Measurements from ENCODE around the gene IP6K2. TPM values are rescaled to one million over a fixed set of nuclear protein-coding genes. Genes with fewer than 3 reads are reported as not detected.
A peak's percentile ranks its signal among the peaks of the same experiment; 100 is the strongest.

The IP6K2 gene
- total and polyA plus RNA-seq, 3 donors from 2014 or later = 113 to 148 (median 114) TPM

DNA sequence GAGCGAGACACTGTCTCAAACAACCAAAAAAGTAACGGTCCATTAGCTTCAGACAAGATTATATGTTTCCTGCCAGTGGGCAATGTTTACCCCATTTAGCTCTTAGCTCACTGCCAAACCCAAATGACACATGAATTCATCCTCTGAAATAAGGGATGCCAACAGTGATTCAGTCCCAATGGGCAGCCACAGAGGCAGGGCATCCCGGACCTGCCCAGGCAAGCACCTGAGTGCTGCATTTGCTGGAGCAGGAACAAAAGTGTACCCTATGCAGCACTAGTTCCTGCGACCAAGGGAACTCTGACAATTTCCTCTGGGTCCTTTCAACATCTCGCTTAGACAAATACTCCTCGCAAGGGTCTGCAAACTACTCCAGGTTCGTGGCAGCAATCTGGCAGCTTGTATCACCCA lies 8.0 kb downstream of the IP6K2 start:
- Histone ChIP-seq H3K27ac (no peak overlapping the region), H3K4me1 (peaks cover 19% of the 10 kb centered on the region), H3K36me3 (ENCODE audit: low read depth, missing control alignments) (no peaks in the 10 kb centered on the region), H3K4me3 (no peak overlapping the region), H3K27me3 (no peaks in the 10 kb centered on the region), H3K9me3 (no peaks in the 10 kb centered on the region)
- WGBS, 2 donors = 62 to 82% methylated on average over 7 of the region's 7 CpGs
- no peak for DNase-seq
- intact Hi-C loops (cut with DNase I; ENCODE audit: low total_unique reads) = no loop called here
- TF ChIP-seq, protein P1, sequence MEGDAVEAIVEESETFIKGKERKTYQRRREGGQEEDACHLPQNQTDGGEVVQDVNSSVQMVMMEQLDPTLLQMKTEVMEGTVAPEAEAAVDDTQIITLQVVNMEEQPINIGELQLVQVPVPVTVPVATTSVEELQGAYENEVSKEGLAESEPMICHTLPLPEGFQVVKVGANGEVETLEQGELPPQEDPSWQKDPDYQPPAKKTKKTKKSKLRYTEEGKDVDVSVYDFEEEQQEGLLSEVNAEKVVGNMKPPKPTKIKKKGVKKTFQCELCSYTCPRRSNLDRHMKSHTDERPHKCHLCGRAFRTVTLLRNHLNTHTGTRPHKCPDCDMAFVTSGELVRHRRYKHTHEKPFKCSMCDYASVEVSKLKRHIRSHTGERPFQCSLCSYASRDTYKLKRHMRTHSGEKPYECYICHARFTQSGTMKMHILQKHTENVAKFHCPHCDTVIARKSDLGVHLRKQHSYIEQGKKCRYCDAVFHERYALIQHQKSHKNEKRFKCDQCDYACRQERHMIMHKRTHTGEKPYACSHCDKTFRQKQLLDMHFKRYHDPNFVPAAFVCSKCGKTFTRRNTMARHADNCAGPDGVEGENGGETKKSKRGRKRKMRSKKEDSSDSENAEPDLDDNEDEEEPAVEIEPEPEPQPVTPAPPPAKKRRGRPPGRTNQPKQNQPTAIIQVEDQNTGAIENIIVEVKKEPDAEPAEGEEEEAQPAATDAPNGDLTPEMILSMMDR (IDR thresholded peaks at IDR 0.05) = no peak
- TF ChIP-seq POLR2A (IDR thresholded peaks at IDR 0.05) = no peak

DNA sequence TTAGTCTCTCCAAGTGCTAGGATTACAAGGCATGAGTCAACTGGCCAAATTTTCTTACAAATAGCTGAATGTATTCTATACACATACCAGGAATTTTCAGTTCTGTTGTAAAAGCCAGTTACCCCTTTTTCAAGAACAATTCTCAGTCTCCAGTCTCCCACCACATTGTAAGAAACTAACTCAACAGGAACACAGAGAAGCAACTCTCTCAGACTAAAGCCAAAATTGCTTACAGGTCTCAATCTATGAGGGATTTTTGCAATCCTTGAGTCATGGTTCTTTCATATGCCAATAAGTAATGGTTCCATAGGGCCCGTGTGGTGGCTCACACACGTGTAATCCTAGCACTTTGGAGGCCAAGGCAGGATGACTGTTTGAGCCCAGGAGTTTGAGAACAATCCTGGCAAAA lies 8.5 kb downstream of the IP6K2 start:
- Histone ChIP-seq H3K4me3 (no peak overlapping the region), H3K36me3 (ENCODE audit: low read depth, missing control alignments) (no peaks in the 10 kb centered on the region), H3K4me1 (peaks cover 23% of the 10 kb centered on the region), H3K9me3 (no peaks in the 10 kb centered on the region), H3K27me3 (no peaks in the 10 kb centered on the region), H3K27ac (no peak overlapping the region)
- TF ChIP-seq, protein P1 (IDR thresholded peaks at IDR 0.05) = no peak
- TF ChIP-seq POLR2A (IDR thresholded peaks at IDR 0.05) = no peak
- intact Hi-C loops (cut with DNase I; ENCODE audit: low total_unique reads) = no loop called here
- WGBS, 2 donors = 18 to 52% methylated on average over 2 of the region's 2 CpGs
- DNase-seq = no peak

DNA sequence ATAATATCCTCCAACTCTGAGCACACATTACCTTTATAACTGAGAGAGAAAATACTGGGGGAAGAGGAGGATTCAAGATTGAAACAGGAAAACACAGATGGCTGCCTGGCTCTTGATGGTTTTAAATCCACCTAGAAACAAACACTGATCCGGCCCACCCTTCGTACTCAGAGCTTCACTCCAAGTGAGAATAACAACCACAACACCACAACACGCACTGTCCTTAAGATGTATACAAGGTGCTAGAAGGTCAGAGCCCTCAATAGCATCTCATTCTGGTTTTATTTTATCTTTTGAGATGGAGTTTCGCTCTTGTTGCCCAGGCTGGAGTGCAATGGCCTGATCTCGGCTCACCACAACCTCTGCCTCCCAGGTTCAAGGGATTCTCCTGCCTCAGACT lies 9.9 kb downstream of the IP6K2 start:
- Histone ChIP-seq H3K36me3 (ENCODE audit: low read depth, missing control alignments) (no peaks in the 10 kb centered on the region), H3K4me1 (peaks cover 31% of the 10 kb centered on the region), H3K27ac (peak overlapping the region in 1 of 2 donors; percentile 29), H3K4me3 (no peak overlapping the region), H3K27me3 (no peaks in the 10 kb centered on the region), H3K9me3 (no peaks in the 10 kb centered on the region)
- no peak for TF ChIP-seq POLR2A (IDR thresholded peaks at IDR 0.05)
- TF ChIP-seq, protein P1 (IDR thresholded peaks at IDR 0.05) = no peak
- DNase-seq = no peak
- 68 to 79% methylated on average over 5 of the region's 5 CpGs for WGBS, 2 donors
- intact Hi-C loops (cut with DNase I; ENCODE audit: low total_unique reads) = no loop called here

DNA sequence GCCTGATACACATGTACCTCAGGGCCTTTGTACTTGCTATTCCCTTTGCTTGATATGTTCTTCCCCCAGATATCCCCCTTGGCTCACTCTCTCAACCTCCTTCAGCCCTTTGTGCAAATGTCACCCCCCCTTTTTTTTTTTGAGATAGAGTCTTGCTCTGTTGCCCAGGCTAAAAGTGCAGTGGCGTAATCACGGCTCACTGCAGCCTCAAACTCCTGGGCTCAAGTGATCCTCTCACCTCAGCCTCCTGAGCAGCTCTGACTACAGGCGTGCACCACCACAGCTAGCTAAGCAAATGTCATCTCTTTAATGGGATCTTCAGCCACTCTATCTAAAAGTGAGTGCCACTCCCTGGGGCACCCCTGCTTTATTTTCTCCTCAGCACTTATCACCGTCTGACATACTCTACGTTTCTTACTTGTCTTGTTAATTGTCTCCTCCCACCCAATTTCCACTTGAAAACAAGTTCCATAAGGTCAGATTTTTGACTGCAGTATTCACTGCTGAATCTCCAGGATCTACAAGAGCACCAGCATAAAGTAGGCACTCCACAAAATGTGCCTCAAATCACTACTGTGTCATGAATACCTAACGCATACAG lies 14.6 kb downstream of the IP6K2 start:
- H3K4me1 ChIP-seq = peaks cover 20% of the 10 kb centered on the region
- no peaks in the 10 kb centered on the region for H3K27me3 ChIP-seq
- 71 to 81% methylated on average over 6 of the region's 6 CpGs for WGBS, 2 donors
- H3K9me3 ChIP-seq = no peaks in the 10 kb centered on the region
- H3K36me3 ChIP-seq (ENCODE audit: low read depth, missing control alignments) = no peaks in the 10 kb centered on the region
- no peak overlapping the region for H3K4me3 ChIP-seq
- TF ChIP-seq, protein P1 (IDR thresholded peaks at IDR 0.05) = no peak
- TF ChIP-seq POLR2A (IDR thresholded peaks at IDR 0.05) = no peak
- intact Hi-C loops (cut with DNase I; ENCODE audit: low total_unique reads) = no loop called here
- H3K27ac ChIP-seq = no peak overlapping the region
- no peak for DNase-seq

Measured in testis (tissue), 3 donors.